HUES48 (cell line): Measurements from ENCODE around the gene AFMID.

Experiments
- H3K27ac ChIP-seq: one replicate; pipeline ENCODE4 v1.7.0; 2013; ENCODE audit warnings: low read depth, low read length, inconsistent platforms
- H3K27me3 ChIP-seq: 2 replicates; pipeline ENCODE4 v1.6.1; 2013; ENCODE audit warnings: mild to moderate bottlenecking, low read length; ENCODE audit not compliant: control insufficient read depth, insufficient read depth
- H3K36me3 ChIP-seq: 2 replicates; pipeline ENCODE4 v1.6.1; 2013; ENCODE audit warnings: low read length; ENCODE audit not compliant: control insufficient read depth, insufficient read depth
- H3K4me1 ChIP-seq: 2 replicates; pipeline ENCODE4 v1.6.1; 2013; ENCODE audit warnings: mild to moderate bottlenecking, low read length; ENCODE audit not compliant: control insufficient read depth, insufficient read depth
- H3K4me3 ChIP-seq: 2 replicates; pipeline ENCODE4 v1.5.1; 2013; ENCODE audit warnings: mild to moderate bottlenecking, low read depth, low read length
- H3K9ac ChIP-seq: 2 replicates; pipeline ENCODE4 v1.6.1; 2013; ENCODE audit warnings: mild to moderate bottlenecking, low read depth, low read length, moderate library complexity
- H3K9me3 ChIP-seq: 2 replicates; pipeline ENCODE4 v1.6.1; 2013; ENCODE audit warnings: low read length; ENCODE audit not compliant: control insufficient read depth, insufficient read depth

AFMID gene

GRCh38 chr17:78144147-78144719 lies 42.9 kb upstream of the AFMID start:
- no peak overlapping the region for H3K9ac ChIP-seq
- no peaks in the 10 kb centered on the region for H3K36me3 ChIP-seq
- no peak overlapping the region for H3K4me3 ChIP-seq
- H3K27me3 ChIP-seq, result no peaks in the 10 kb centered on the region
- H3K4me1 ChIP-seq, result no peaks in the 10 kb centered on the region
- H3K9me3 ChIP-seq, result no peaks in the 10 kb centered on the region
- no peak overlapping the region for H3K27ac ChIP-seq

- H3K9me3 ChIP-seq, result no peaks in the 10 kb centered on the region
- no peaks in the 10 kb centered on the region for H3K4me1 ChIP-seq
- no peak overlapping the region for H3K27ac ChIP-seq
- H3K27me3 ChIP-seq, result no peaks in the 10 kb centered on the region
- no peaks in the 10 kb centered on the region for H3K36me3 ChIP-seq
- no peak overlapping the region for H3K4me3 ChIP-seq
- no peak overlapping the region for H3K9ac ChIP-seq
These were observed 42.2 kb upstream of the AFMID start for GRCh38 chr17:78144736-78145641.

- no peak overlapping the region for H3K9ac ChIP-seq
- H3K27ac ChIP-seq, result no peak overlapping the region
- no peaks in the 10 kb centered on the region for H3K4me1 ChIP-seq
- H3K27me3 ChIP-seq, result no peaks in the 10 kb centered on the region
- H3K9me3 ChIP-seq, result no peaks in the 10 kb centered on the region
- H3K4me3 ChIP-seq, result no peak overlapping the region
- H3K36me3 ChIP-seq, result no peaks in the 10 kb centered on the region
These were observed 40.7 kb upstream of the AFMID start for GRCh38 chr17:78146471-78146869.

- H3K9me3 ChIP-seq, result no peaks in the 10 kb centered on the region
- H3K27me3 ChIP-seq, result no peaks in the 10 kb centered on the region
- no peak overlapping the region for H3K27ac ChIP-seq
- no peak overlapping the region for H3K4me3 ChIP-seq
- no peak overlapping the region for H3K9ac ChIP-seq
- H3K36me3 ChIP-seq, result no peaks in the 10 kb centered on the region
- H3K4me1 ChIP-seq, result no peaks in the 10 kb centered on the region
These were observed 40.3 kb upstream of the AFMID start for GRCh38 chr17:78146881-78147280.

- Histone ChIP-seq H3K27ac (no peak overlapping the region), H3K4me1 (no peaks in the 10 kb centered on the region), H3K36me3 (no peaks in the 10 kb centered on the region), H3K27me3 (no peaks in the 10 kb centered on the region), H3K9me3 (no peaks in the 10 kb centered on the region), H3K4me3 (no peak overlapping the region), H3K9ac (no peak overlapping the region)
These were observed 39.7 kb upstream of the AFMID start for GRCh38 chr17:78147315-78147998.

GRCh38 chr17:78148286-78149016 lies 38.7 kb upstream of the AFMID start:
- Histone ChIP-seq H3K27me3 (no peaks in the 10 kb centered on the region), H3K27ac (no peak overlapping the region), H3K36me3 (no peaks in the 10 kb centered on the region), H3K9me3 (no peaks in the 10 kb centered on the region), H3K4me3 (no peak overlapping the region), H3K4me1 (no peaks in the 10 kb centered on the region), H3K9ac (no peak overlapping the region)

GRCh38 chr17:78151514-78152008 lies 35.6 kb upstream of the AFMID start:
- Histone ChIP-seq H3K9ac (no peak overlapping the region), H3K36me3 (no peaks in the 10 kb centered on the region), H3K27me3 (no peaks in the 10 kb centered on the region), H3K9me3 (no peaks in the 10 kb centered on the region), H3K27ac (no peak overlapping the region), H3K4me1 (no peaks in the 10 kb centered on the region), H3K4me3 (no peak overlapping the region)

- H3K27me3 ChIP-seq, result no peaks in the 10 kb centered on the region
- H3K9me3 ChIP-seq, result no peaks in the 10 kb centered on the region
- H3K4me3 ChIP-seq, result no peak overlapping the region
- H3K4me1 ChIP-seq, result no peaks in the 10 kb centered on the region
- no peak overlapping the region for H3K9ac ChIP-seq
- no peaks in the 10 kb centered on the region for H3K36me3 ChIP-seq
- no peak overlapping the region for H3K27ac ChIP-seq
These were observed 32.0 kb upstream of the AFMID start for GRCh38 chr17:78154903-78155811.

GRCh38 chr17:78159575-78160158 lies 27.5 kb upstream of the AFMID start:
- no peak overlapping the region for H3K27ac ChIP-seq
- no peak overlapping the region for H3K9ac ChIP-seq
- H3K4me1 ChIP-seq, result no peaks in the 10 kb centered on the region

More at GRCh38 chr17:78159575-78160158, 27.5 kb upstream of the AFMID start:
- Histone ChIP-seq H3K36me3 (no peaks in the 10 kb centered on the region), H3K9me3 (no peaks in the 10 kb centered on the region), H3K4me3 (no peak overlapping the region), H3K27me3 (no peaks in the 10 kb centered on the region)
